Neuron (in vitro differentiated cells): ENCODE results near the gene AIFM3.

Source experiments
- H2AFZ ChIP-seq: one replicate; pipeline ENCODE4 v1.6.1; 2013; ENCODE audit warnings: low read depth, mild to moderate bottlenecking, inconsistent platforms, low read length, moderate library complexity
- H3K27me3 ChIP-seq: one replicate; pipeline ENCODE4 v1.6.1; 2013; ENCODE audit warnings: low read length; ENCODE audit not compliant: insufficient read depth
- H3K36me3 ChIP-seq: one replicate; pipeline ENCODE4 v1.6.1; 2013; ENCODE audit warnings: low read length; ENCODE audit not compliant: insufficient read depth
- H3K4me1 ChIP-seq: one replicate; pipeline ENCODE4 v1.6.1; 2013; ENCODE audit warnings: low read length; ENCODE audit not compliant: insufficient read depth
- H3K4me3 ChIP-seq: 2 replicates; pipeline ENCODE4 v1.5.1; 2013; ENCODE audit warnings: mild to moderate bottlenecking, low read length, moderate library complexity
- H3K9me3 ChIP-seq: one replicate; pipeline ENCODE4 v1.6.1; 2013; ENCODE audit warnings: low read length

AIFM3 gene

DNA sequence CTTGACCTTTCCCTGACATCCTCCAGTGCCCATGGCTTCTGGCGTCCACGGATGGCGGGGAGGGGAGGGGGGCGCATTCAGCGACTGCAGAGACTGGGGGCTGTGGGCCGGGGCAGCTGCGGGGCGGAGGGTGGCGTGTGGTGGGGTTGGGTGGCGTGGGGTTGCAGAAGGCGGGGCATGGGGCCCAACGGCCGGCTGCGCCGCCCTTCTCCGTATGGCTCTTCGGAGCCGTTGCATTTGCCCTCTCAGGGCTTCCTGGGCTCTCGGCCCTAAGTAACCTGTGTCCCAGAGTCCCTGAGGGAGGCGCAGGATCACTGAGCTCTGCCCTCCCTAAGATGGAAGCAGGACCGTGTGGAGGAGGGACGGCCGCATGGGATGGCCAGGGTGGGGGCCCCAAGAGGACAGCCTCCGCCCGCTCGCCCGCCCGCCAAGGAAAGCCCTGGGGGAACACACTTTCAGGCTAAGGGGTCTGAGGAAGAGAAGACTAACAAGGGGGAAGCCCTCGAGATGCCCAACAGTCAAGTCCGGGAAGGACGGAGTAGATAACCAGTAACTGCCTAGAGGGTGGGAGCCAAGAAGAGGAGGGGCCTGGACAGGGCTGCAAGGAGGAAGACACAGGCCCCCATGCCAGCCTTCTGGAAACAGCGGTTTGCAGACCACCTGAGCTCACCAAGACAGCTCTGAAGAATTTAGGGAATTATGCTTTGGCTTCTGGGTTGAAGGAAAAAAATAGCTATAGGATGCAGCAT lies 9.2 kb upstream of the AIFM3 start:
- Histone ChIP-seq H3K9me3 (no peaks in the 10 kb centered on the region), H3K36me3 (peaks cover 13% of the 10 kb centered on the region), H3K4me1 (no peaks in the 10 kb centered on the region), H3K4me3 (no peak overlapping the region), H3K27me3 (peaks cover 5% of the 10 kb centered on the region), H2AFZ (no peak overlapping the region)

DNA sequence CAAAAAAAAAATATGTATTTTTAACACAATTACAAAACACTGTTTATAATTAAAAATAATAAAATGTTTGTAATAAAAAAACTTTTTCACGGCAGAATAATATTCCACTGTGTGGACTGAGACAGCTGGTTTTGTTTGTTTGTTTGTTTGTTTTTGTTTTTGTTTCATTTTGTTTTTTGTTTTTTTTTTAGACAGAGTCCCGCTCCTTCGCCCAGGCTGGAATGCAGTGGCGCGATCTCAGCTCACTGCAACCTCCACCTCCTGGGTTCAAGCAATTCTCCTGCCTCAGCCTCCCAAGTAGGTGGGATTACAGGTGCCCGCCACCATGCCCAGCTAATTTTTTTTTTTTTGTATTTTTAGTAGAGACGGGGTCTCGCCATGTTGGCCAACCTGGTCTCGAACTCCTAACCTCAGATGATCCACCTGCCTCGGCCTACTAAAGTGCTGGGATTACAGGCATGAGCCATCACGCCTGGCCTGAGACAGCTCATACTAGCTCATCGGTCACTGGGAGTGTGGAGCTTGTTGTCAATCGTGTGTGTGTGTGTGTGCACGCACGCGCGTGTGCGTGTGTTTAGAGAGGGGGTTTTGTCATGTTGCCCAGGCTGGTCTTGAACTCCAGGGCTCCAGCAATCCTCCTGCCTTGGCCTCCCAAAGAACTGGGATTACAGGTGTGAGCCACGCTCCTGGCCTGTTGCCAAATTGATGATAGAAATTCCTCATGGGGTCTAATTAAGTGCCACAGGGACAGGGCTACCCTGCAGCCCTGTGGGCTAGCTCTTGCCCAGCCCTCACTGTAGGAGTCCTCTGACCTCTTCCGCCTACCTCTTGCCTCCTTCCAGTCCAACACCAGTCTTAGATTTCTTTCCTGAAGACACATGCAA lies 7.2 kb upstream of the AIFM3 start:
- Histone ChIP-seq H3K36me3 (no peaks in the 10 kb centered on the region), H3K4me1 (peaks cover 7% of the 10 kb centered on the region), H3K9me3 (no peaks in the 10 kb centered on the region), H3K27me3 (peaks cover 23% of the 10 kb centered on the region), H2AFZ (no peak overlapping the region), H3K4me3 (no peak overlapping the region)

DNA sequence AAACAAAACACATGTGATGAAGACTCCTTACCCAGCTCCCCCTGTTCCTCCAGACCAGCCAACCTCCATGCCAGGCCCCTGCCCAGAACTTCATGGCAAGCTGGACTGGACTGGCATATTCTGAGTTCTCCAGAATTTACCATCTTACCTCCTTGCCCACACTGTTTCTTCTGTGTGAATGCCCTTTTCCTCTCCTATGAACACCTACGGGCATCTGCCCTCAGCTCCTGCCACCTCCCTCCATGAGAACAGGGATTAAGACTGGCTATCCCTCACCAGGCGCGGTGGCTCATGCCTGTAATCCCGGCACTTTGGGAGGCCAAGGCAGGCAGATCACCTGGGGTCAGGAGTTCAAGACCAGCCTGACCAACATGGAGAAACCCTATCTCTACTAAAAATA lies 6.4 kb upstream of the AIFM3 start:
- no peak overlapping the region for H3K4me3 ChIP-seq
- peaks cover 29% of the 10 kb centered on the region for H3K27me3 ChIP-seq
- H3K36me3 ChIP-seq = no peaks in the 10 kb centered on the region
- H3K9me3 ChIP-seq = no peaks in the 10 kb centered on the region
- no peak overlapping the region for H2AFZ ChIP-seq
- H3K4me1 ChIP-seq = peaks cover 7% of the 10 kb centered on the region

DNA sequence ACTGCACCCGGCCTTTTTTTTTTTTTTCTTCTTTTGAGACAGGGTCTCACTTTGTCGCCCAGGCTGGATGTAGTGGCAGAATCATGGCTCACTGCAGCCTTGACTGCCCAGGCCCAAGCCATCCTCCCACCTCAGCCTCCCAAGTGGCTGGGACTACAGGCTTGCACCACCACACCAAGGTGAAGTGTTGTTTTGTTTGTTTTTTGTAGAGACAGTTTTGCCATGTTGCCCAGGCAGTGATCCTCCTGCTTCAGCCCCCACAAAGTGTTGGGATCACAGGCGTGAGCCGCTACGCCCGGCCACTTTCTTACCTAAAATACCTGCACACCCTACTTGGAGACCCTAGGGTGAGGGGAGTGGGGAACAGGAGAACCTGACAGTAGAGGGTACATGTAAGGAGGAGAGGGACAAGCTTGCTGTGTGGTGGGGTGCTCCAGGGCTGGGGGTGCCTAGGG lies 4.5 kb upstream of the AIFM3 start:
- Histone ChIP-seq H3K36me3 (no peaks in the 10 kb centered on the region), H3K4me3 (no peak overlapping the region), H2AFZ (no peak overlapping the region), H3K9me3 (no peaks in the 10 kb centered on the region), H3K27me3 (peaks cover 35% of the 10 kb centered on the region), H3K4me1 (peaks cover 13% of the 10 kb centered on the region)

DNA sequence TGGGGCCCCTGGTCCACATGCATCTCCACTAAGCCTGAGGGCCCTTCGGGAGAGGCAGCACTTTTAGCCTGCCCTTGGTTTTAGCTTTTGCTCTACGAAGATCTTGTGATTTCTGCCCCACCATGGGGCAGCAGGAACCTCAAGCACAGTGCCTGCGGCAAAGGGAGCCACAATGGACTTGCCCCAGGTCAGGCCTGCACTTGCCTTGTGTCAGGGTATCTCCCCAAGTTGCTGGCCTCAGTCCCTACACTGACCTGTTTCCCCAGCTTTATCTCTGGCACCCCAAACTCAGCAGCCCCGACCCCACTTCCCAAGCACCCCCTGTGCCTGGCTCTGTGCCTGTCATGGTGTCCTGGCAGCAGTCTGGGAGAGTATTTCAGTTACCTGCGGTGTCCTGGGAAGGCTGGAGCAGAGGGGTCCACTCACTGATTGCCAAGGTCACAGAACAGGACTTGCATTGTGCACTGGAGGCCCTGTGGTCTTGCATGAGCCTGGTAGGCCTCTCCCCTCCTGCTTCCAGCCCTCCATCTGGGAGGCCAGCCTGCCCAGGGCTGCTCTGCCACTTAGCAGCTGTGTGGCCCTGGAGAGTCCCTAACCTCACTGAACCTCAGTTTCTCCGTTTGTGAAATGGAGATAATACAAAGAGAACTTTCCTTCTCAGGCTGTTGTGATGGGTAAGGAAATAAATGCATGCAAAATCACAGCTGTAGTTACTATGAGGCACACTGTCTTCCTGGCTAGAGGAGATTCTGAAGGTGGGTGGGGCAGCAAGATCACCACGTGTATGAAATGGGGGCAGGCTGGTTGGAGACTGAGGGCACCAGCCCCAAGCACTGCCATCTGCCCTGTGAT lies 3.6 kb upstream of the AIFM3 start:
- H3K4me3 ChIP-seq = no peak overlapping the region
- no peak overlapping the region for H2AFZ ChIP-seq
- H3K36me3 ChIP-seq = no peaks in the 10 kb centered on the region
- peaks cover 35% of the 10 kb centered on the region for H3K27me3 ChIP-seq
- H3K9me3 ChIP-seq = no peaks in the 10 kb centered on the region
- peaks cover 21% of the 10 kb centered on the region for H3K4me1 ChIP-seq

DNA sequence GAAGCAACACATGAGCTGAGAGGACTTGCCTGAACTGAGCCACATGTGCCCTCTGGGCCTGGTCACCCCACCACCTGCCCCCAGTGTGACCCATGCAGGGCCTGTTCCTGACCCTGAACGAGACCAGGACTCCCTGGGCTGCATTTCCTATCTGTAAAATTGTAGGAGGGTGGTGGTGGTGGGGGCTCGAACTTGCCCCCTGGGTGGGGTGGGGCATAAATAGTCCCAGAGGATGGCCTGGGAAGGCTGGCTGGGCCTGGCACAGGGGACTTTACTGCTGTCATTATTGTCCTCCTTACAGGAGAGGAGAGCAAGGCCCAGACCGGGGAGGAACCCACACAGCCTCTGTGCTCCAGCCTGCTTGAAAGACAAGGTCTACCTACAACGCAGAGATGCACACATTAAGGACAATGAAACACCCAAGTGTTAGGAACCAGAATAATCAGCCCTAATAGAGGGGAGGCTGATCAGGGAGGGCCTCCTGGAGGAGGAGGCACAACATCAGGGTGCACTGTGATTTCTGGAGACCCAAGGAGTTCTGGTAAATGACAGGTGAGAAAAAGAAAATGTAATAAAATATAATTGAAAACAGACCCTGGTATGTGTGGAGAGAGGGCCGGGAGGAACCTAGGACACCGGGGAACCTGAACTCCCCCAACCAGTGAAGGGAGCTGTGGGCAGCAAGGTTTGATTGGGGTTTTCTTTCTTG lies 2.8 kb upstream of the AIFM3 start:
- Histone ChIP-seq H2AFZ (no peak overlapping the region), H3K4me3 (peak overlapping the region; percentile 20), H3K4me1 (peaks cover 21% of the 10 kb centered on the region), H3K36me3 (no peaks in the 10 kb centered on the region), H3K27me3 (peaks cover 35% of the 10 kb centered on the region), H3K9me3 (no peaks in the 10 kb centered on the region)

DNA sequence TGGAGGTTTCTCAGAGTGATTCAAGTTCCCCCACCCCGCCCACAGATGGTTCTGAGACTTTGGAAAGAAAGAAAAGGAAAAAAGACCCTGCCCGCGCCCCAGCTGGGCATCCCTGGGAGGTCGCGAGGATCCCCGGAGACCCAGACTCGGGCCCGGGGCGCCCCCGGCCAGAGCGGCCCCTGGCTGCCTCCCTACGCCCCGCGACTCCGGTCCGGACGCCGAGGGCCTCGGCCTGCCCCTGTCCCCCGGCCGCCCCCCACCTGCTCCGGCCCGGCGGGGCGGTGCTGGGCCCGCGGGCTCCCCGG lies 2.3 kb upstream of the AIFM3 start:
- Histone ChIP-seq H2AFZ (no peak overlapping the region), H3K36me3 (no peaks in the 10 kb centered on the region), H3K4me1 (peaks cover 21% of the 10 kb centered on the region), H3K27me3 (peaks cover 35% of the 10 kb centered on the region), H3K4me3 (peak overlapping the region; percentile 20), H3K9me3 (no peaks in the 10 kb centered on the region)

DNA sequence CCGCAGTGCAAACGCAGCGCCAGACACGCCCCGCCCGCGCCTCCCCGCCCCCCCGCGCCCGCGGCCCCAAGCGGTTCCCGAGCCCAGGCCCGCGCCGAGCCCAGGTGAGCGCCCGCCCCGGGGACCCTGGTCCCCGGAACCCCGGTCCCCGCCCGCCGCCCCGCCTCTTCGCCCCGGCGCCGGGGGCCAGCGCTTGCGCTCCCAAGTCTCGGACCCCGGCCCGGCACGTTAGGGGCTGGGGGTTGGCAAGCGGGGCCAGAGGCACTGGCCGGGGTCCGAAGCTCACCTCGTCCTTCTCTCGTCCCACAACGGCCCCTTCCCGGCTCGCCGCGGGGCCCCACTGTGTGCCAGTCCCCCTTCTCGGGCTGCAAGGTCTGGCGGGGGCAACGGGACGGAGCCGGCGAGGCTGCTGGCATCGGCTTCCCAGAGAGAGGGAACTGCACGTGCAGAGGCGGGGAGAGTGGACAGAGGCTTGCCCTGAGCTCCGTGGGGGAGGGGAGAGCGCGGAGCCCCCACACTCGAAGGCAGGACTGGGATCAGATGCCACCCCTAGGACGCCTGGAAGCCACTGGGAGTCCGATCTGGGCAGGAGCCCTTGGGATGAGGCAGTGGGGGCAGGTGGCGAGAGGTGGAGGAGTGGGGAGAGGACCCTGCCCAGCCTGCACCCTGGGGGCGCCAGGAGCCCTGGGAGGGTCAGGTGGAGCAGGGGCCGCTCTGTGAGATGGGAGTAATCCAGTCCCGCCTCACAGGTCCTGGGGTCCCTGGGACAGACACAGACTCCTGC lies 1.8 kb upstream of the AIFM3 start:
- no peaks in the 10 kb centered on the region for H3K9me3 ChIP-seq
- no peaks in the 10 kb centered on the region for H3K36me3 ChIP-seq
- H3K27me3 ChIP-seq = peaks cover 35% of the 10 kb centered on the region
- H3K4me1 ChIP-seq = peaks cover 21% of the 10 kb centered on the region
- peak overlapping the region; percentile 7 for H3K4me3 ChIP-seq
- H2AFZ ChIP-seq = peak overlapping the region; percentile 62

DNA sequence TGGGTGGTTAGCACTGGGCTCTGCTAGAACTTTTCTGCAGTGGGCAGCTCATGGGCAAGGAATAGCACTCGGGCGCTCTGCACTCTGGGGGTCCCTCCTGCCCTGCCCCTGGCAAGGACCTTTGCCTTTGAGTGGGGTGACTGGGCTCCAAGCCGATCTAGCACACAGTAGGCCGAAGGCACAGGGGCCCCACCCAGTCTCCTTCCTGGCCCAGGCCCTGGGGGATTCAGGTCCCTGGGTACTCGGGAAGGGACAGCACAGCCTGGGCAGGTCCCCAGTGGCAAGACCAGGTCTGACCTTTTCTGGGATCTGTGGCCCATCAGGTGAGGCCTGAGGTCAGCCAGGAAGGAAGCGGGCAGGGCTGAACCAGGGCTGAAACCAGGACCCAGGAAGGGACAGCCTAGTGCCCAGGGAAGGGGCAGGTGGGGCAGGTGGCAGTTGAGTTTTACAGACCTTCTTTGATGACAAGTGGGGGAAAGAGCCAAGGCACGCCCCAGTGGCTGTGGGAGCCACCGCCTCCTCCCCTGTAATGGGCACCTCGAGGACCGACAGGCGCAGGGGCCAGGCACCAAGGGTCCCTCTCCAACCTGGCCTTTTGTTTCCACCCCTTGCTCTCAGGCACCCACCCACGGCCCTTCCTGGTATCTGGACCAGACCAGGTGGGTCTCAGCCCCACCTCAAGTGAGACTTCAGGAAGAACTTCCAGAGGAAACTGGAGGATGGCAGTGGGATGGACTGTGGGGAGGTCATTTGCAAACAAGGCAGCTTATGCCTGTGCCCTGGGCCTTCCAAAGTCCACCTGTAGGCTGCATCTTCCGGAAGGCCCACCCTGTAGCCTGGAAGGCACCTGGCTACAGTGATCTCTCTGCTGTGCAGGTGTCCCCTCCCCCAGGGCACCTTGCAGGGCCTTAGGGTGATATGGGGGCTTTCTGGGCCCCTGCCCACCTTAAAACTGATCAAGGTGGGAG lies 883 bp upstream of the AIFM3 start:
- Histone ChIP-seq H3K4me3 (no peak overlapping the region), H3K27me3 (peaks cover 35% of the 10 kb centered on the region), H2AFZ (no peak overlapping the region), H3K9me3 (no peaks in the 10 kb centered on the region), H3K4me1 (peaks cover 26% of the 10 kb centered on the region), H3K36me3 (no peaks in the 10 kb centered on the region)

DNA sequence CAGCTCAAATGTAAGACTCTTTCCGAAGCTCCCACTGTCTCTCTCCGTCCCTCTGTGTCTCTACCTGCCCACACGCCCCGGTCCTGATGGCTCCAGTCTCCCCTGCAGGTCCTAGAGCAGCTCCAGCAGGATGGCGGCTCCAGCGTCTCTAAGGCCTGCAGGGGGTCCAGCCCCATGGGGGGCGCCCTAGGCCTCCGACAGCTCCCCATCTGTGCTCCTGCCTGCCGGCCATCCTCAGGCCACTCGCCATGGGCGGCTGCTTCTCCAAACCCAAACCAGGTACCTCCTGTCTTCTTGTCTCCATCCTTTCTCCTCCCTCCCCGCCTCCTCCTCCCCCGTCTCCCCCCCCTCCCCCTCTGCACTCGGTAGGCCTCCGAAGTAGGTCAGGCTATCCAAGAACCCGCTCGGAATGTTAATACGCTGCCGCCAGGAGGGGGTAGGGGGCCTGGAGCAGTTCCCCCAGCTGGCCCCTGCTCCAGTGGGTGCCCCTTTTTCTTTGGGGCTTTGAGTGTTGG lies 699 bp downstream of the AIFM3 start:
- no peak overlapping the region for H3K4me3 ChIP-seq
- H2AFZ ChIP-seq = no peak overlapping the region
- no peaks in the 10 kb centered on the region for H3K36me3 ChIP-seq
- H3K4me1 ChIP-seq = peaks cover 34% of the 10 kb centered on the region
- H3K9me3 ChIP-seq = no peaks in the 10 kb centered on the region
- peaks cover 31% of the 10 kb centered on the region for H3K27me3 ChIP-seq

DNA sequence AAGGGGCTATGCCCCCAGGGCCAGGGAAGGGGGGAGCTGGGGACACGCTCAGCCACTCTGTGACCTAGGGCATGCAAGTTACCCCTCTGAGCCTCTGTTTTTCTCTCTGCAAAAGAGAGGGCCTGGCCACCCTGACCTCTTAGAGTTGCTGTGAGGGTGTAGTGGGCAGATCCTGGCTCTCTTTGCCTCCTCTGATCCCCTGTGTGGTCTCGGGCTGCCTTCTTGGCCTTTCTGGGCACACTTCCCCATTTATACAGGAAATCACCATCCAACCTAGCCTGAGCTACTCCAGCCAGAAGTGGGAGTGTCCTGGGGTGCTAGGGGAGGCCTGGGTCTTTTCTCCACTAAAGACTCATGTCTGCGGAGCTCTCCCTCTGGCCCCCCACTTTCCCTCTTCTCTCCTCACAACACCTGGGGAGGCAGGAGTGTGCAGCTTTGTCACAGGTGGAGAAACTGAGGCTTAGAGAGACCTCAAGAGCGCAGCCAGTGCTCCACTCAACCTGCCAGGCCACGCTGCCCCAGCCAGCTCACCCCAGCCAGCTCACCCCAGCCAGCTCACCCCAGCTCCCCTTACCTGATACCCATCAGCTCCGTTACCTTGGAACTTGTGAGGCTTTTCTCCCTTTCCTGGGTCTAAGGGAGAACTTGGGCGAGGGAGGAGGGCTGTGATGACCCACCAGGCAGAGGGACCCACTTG lies 1.4 kb downstream of the AIFM3 start:
- H3K36me3 ChIP-seq = no peaks in the 10 kb centered on the region
- H3K4me3 ChIP-seq = no peak overlapping the region
- H3K4me1 ChIP-seq = peaks cover 34% of the 10 kb centered on the region
- no peak overlapping the region for H2AFZ ChIP-seq
- H3K27me3 ChIP-seq = peaks cover 25% of the 10 kb centered on the region
- no peaks in the 10 kb centered on the region for H3K9me3 ChIP-seq
